Stimulated activated CD4-positive, alpha-beta T cell treated with anti-CD3 and anti-CD28 coated beads, Interleukin-1b, Interleukin-23, amount 100 ng/mL, for 48 hours (primary cell): ENCODE results near the gene CD109.
"Not testable (repeated sequence)": the region's sequence is repeated elsewhere in the genome, so short reads cannot be mapped to it uniquely, and the experiment has no call there.

Experiments
- DNase-seq: peaks from one replicate; pipeline ENCODE4 v3.0.0-alpha.2; 2020

CD109 gene

GRCh38 chr6:73695619-73696421 is at the start of gene CD109:
Gene CD109, plus strand, starts transcription at chr6:73696203. Its CDS starts 13 bp downstream, at chr6:73696216.
- peak; percentile 77 for DNase-seq

- no peak for DNase-seq
Observed at GRCh38 chr6:73648166-73648565, 47.8 kb upstream of the CD109 start.

- DNase-seq, result no peak
Observed at GRCh38 chr6:73649783-73650182, 46.2 kb upstream of the CD109 start.

GRCh38 chr6:73652637-73653570 is 43.1 kb upstream of the CD109 start:
- peak; percentile 69 for DNase-seq

- peak; percentile 89 for DNase-seq
Observed at GRCh38 chr6:73653571-73654424, 42.2 kb upstream of the CD109 start, which contains the start of gene SLC17A5. Gene SLC17A5, minus strand, starts transcription at chr6:73653992. Its CDS starts 106 bp downstream, at chr6:73653886.

- DNase-seq, result no peak
Observed at GRCh38 chr6:73655341-73655917, 40.6 kb upstream of the CD109 start.

- no peak for DNase-seq
Observed at GRCh38 chr6:73656531-73657145, 39.4 kb upstream of the CD109 start.

GRCh38 chr6:73657201-73657600 is 38.8 kb upstream of the CD109 start:
- peak; percentile 7 for DNase-seq

- no peak for DNase-seq
Observed at GRCh38 chr6:73664701-73665100, 31.3 kb upstream of the CD109 start.

GRCh38 chr6:73665686-73666319 is 30.2 kb upstream of the CD109 start:
- DNase-seq, result no peak

GRCh38 chr6:73666393-73666792 is 29.6 kb upstream of the CD109 start:
- no peak for DNase-seq

GRCh38 chr6:73667798-73668197 is 28.2 kb upstream of the CD109 start:
- no peak for DNase-seq

GRCh38 chr6:73669005-73669404 is 27.0 kb upstream of the CD109 start:
- no peak for DNase-seq

GRCh38 chr6:73671911-73672685 is 23.9 kb upstream of the CD109 start:
- no peak for DNase-seq

- DNase-seq, result peak; percentile 69
Observed at GRCh38 chr6:73675466-73676098, 20.4 kb upstream of the CD109 start.

GRCh38 chr6:73679009-73679408 is 17.0 kb upstream of the CD109 start:
- DNase-seq, result no peak

GRCh38 chr6:73679846-73680245 is 16.2 kb upstream of the CD109 start:
- not testable (repeated sequence) for DNase-seq

GRCh38 chr6:73680289-73680918 is 15.6 kb upstream of the CD109 start:
- no peak for DNase-seq

- DNase-seq, result not testable (repeated sequence)
Observed at GRCh38 chr6:73683574-73683973, 12.4 kb upstream of the CD109 start.
